HG02798 (cell line): ENCODE results near the gene EFNA3.

ENCODE experiments used
- ATAC-seq: cut with Tn5 transposase; IDR thresholded peaks from one replicate; pipeline ENCODE4 v1.9.1; 2021; ENCODE audit warnings: mild to moderate bottlenecking; ENCODE audit not compliant: unreplicated experiment, poor library complexity

EFNA3 gene

GRCh38 chr1:155064832-155065429, 13.7 kb upstream of the EFNA3 start:
- no peak for ATAC-seq

- no peak for ATAC-seq
Observed at GRCh38 chr1:155066777-155067176, 11.9 kb upstream of the EFNA3 start.

- no peak for ATAC-seq
Observed at GRCh38 chr1:155068599-155068998, 10.0 kb upstream of the EFNA3 start.

- ATAC-seq, result no peak
Observed at GRCh38 chr1:155069551-155070157, 9.0 kb upstream of the EFNA3 start.

- no peak for ATAC-seq
Observed at GRCh38 chr1:155070158-155070621, 8.4 kb upstream of the EFNA3 start.

- peak; percentile 75 for ATAC-seq
Observed at GRCh38 chr1:155070721-155071569, 7.7 kb upstream of the EFNA3 start.

- ATAC-seq, result no peak
Observed at GRCh38 chr1:155071701-155072100, 6.9 kb upstream of the EFNA3 start.

- no peak for ATAC-seq
Observed at GRCh38 chr1:155072531-155073289, 5.9 kb upstream of the EFNA3 start.

- ATAC-seq, result no peak
Observed at GRCh38 chr1:155073377-155074242, 5.0 kb upstream of the EFNA3 start.

- ATAC-seq, result no peak
Observed at GRCh38 chr1:155075535-155075934, 3.1 kb upstream of the EFNA3 start.

- no peak for ATAC-seq
Observed at GRCh38 chr1:155076371-155076770, 2.3 kb upstream of the EFNA3 start.

- no peak for ATAC-seq
Observed at GRCh38 chr1:155077346-155077745, 1.3 kb upstream of the EFNA3 start.

GRCh38 chr1:155077758-155078445, 735 bp upstream of the EFNA3 start:
- ATAC-seq, result no peak

- no peak for ATAC-seq
Observed at GRCh38 chr1:155079210-155079486, 511 bp downstream of the EFNA3 start.

- no peak for ATAC-seq
Observed at GRCh38 chr1:155079487-155080311, 1.1 kb downstream of the EFNA3 start.

- no peak for ATAC-seq
Observed at GRCh38 chr1:155080312-155081228, 1.9 kb downstream of the EFNA3 start.

GRCh38 chr1:155081472-155082300, 3.0 kb downstream of the EFNA3 start:
- no peak for ATAC-seq
